Liver (tissue), 9 donors: ENCODE data around the gene NSFL1C. TPM values are rescaled to one million over a fixed set of nuclear protein-coding genes. Genes with fewer than 3 reads are reported as not detected.

Experiments used
- DNase-seq: peaks from one replicate; pipeline ENCODE4 v3.0.0-alpha.2; 2017; ENCODE audit warnings: low spot score
- H3K27ac ChIP-seq, 2 donors: one replicate each; pipeline ENCODE4 v1.7.0; 2013; ENCODE audit warnings: inconsistent platforms in 2 of 2, low read length in 2 of 2, control low read depth in 1 of 2, low read depth in 1 of 2, mild to moderate bottlenecking in 1 of 2
- H3K27me3 ChIP-seq, 4 donors: one replicate each; pipeline versions ENCODE4 v1.6.1 to v1.7.0; 2013; ENCODE audit warnings: low read length in 3 of 4, inconsistent platforms in 1 of 4, mild to moderate bottlenecking in 1 of 4, moderate library complexity in 1 of 4; ENCODE audit not compliant: control insufficient read depth in 4 of 4, insufficient read depth in 4 of 4
- H3K36me3 ChIP-seq, 4 donors: one replicate each; pipeline versions ENCODE4 v1.6.1 to v1.7.0; 2013; ENCODE audit warnings: low read length in 3 of 4, mild to moderate bottlenecking in 3 of 4, low read depth in 1 of 4, moderate library complexity in 1 of 4; ENCODE audit not compliant: control insufficient read depth in 4 of 4, insufficient read depth in 3 of 4
- H3K4me1 ChIP-seq, 4 donors: one replicate each; pipeline versions ENCODE4 v1.6.1 to v1.7.0; 2013; ENCODE audit warnings: low read length in 3 of 4, mild to moderate bottlenecking in 3 of 4, moderate library complexity in 1 of 4; ENCODE audit not compliant: control insufficient read depth in 4 of 4, insufficient read depth in 4 of 4
- H3K4me3 ChIP-seq, 3 donors: one replicate each; pipeline versions ENCODE4 v1.6.1 to v1.7.0; 2013; ENCODE audit warnings: low read length in 3 of 3, control low read depth in 1 of 3, low read depth in 1 of 3, mild to moderate bottlenecking in 1 of 3
- H3K9ac ChIP-seq, 2 donors: one replicate each; pipeline ENCODE4 v1.7.0; 2013; ENCODE audit warnings: low read length in 2 of 2, mild to moderate bottlenecking in 2 of 2, moderate library complexity in 2 of 2, control low read depth in 1 of 2, low read depth in 1 of 2
- H3K9me3 ChIP-seq, 4 donors: one replicate each; pipeline versions ENCODE4 v1.6.1 to v1.7.0; 2013; ENCODE audit warnings: low read length in 3 of 4; ENCODE audit not compliant: control insufficient read depth in 4 of 4
- ATF3 ChIP-seq: IDR thresholded peaks from 2 replicates; pipeline ENCODE4 v1.6.1; 2016; ENCODE audit warnings: antibody characterized with exemption
- CTCF ChIP-seq: fragments of 150-350 bp; IDR thresholded peaks from 2 replicates; pipeline ENCODE4 v1.5.1; 2017; ENCODE audit warnings: improper control_type of control experiment, low read depth, low read length; ENCODE audit not compliant: missing input control
- EGR1 ChIP-seq, 2 donors: IDR thresholded peaks; 2 replicates each; pipeline ENCODE4 v1.6.1; 2016 to 2018; ENCODE audit warnings: antibody characterized with exemption in 2 of 2, low read depth in 2 of 2
- FOXA1 ChIP-seq: IDR thresholded peaks from 2 replicates; pipeline ENCODE4 v1.6.1; 2016; ENCODE audit warnings: antibody characterized with exemption
- FOXA2 ChIP-seq: IDR thresholded peaks from 2 replicates; pipeline ENCODE4 v1.6.1; 2016; ENCODE audit warnings: antibody characterized with exemption
- GABPA ChIP-seq, 2 donors: IDR thresholded peaks in 1 of 2; conservative IDR thresholded peaks in 1 of 2; 2 replicates each; pipeline ENCODE4 v1.6.1; 2016; ENCODE audit warnings: antibody characterized with exemption in 2 of 2, mild to moderate bottlenecking in 1 of 2, moderate library complexity in 1 of 2
- HNF4A ChIP-seq, 2 donors: conservative IDR thresholded peaks; 2 replicates each; pipeline ENCODE4 v1.6.1; 2016; ENCODE audit warnings: antibody characterized with exemption in 2 of 2, mild to moderate bottlenecking in 2 of 2
- HNF4G ChIP-seq: IDR thresholded peaks from 2 replicates; pipeline ENCODE4 v1.6.1; 2016; ENCODE audit warnings: antibody characterized with exemption
- JUND ChIP-seq, 2 donors: IDR thresholded peaks; 2 replicates each; pipeline ENCODE4 v1.6.1; 2016; ENCODE audit warnings: antibody characterized with exemption in 2 of 2
- MAX ChIP-seq: IDR thresholded peaks from 2 replicates; pipeline ENCODE4 v1.6.1; 2016; ENCODE audit warnings: antibody characterized with exemption
- NR2F2 ChIP-seq: IDR thresholded peaks from 2 replicates; pipeline ENCODE4 v1.6.1; 2016; ENCODE audit warnings: antibody characterized with exemption
- RAD21 ChIP-seq, 2 donors: IDR thresholded peaks; 2 replicates each; pipeline ENCODE4 v1.6.1; 2016; ENCODE audit warnings: antibody characterized with exemption in 2 of 2, mild to moderate bottlenecking in 2 of 2
- REST ChIP-seq: IDR thresholded peaks from 2 replicates; pipeline ENCODE4 v1.6.1; 2016; ENCODE audit warnings: antibody characterized with exemption, mild to moderate bottlenecking
- RXRA ChIP-seq, 2 donors: IDR thresholded peaks; 2 replicates each; pipeline ENCODE4 v1.6.1; 2017 to 2018; ENCODE audit warnings: antibody characterized with exemption in 2 of 2, mild to moderate bottlenecking in 1 of 2
- SP1 ChIP-seq: IDR thresholded peaks from 2 replicates; pipeline ENCODE4 v1.6.1; 2018; ENCODE audit warnings: antibody characterized with exemption, mild to moderate bottlenecking
- TAF1 ChIP-seq: conservative IDR thresholded peaks from 2 replicates; pipeline ENCODE4 v1.6.1; 2016; ENCODE audit warnings: antibody characterized with exemption, mild to moderate bottlenecking
- YY1 ChIP-seq: IDR thresholded peaks from 2 replicates; pipeline ENCODE4 v1.6.1; 2016; ENCODE audit warnings: antibody characterized with exemption, mild to moderate bottlenecking
- ZBTB33 ChIP-seq: IDR thresholded peaks from 2 replicates; pipeline ENCODE4 v1.6.1; 2016; ENCODE audit warnings: antibody characterized with exemption
- WGBS: extraction: QIAGEN DNeasy Blood & Tissue Kit; methylation state at CpG from one replicate; pipeline ENCODE4 v1.1.7; 2013; 5-methylcytosine and 5-hydroxymethylcytosine counted together
- polyA plus RNA-seq, 2 donors: library from polyadenylated mRNA; stranded (reverse) in 1 of 2; unstranded in 1 of 2; fragments of 200-250 nt in 1 of 2; fragments of >200 nt in 1 of 2; fragmentation: Nextera tagmentation in 1 of 2; extraction: Ambion mirVana in 1 of 2; gene quantifications; one replicate each; pipeline versions ENCODE4 v1.2.1 to v1.2.3, GENCODE V29; 2013 to 2015
- total RNA-seq, 2 donors: library from RNA; depleted of rRNA; stranded (reverse); fragments of >200 nt; gene quantifications; one replicate each; pipeline ENCODE4 v1.2.3, GENCODE V29; 2014
- donor health status: healthy.
- donor health status: healthy.
- donor health status: healthy.
- donor health status: healthy.
- donor health status: healthy.

Gene NSFL1C
- total and polyA plus RNA-seq, 4 donors, result 13.7 to 49.0 (median 34.7) TPM

GRCh38 chr20:1396702-1397101, 69.9 kb downstream of the NSFL1C start:
- no peaks in the 10 kb centered on the region for H3K9me3 ChIP-seq
- H3K27ac ChIP-seq, result no peak overlapping the region
- peaks cover 6 to 34% (median 22%) of the 10 kb centered on the region in 4 donors for H3K4me1 ChIP-seq
- no peaks in the 10 kb centered on the region for H3K36me3 ChIP-seq
- DNase-seq, result no peak
- no peaks in the 10 kb centered on the region for H3K27me3 ChIP-seq
- WGBS, result 86% methylated on average over 4 of the region's 4 CpGs
- TF ChIP-seq YY1 (no peak), JUND (IDR thresholded peaks at IDR 0.05) (no peak), TAF1 (no peak), FOXA1 (no peak), CTCF (no peak)
- no peak overlapping the region for H3K9ac ChIP-seq
- no peak overlapping the region for H3K4me3 ChIP-seq

GRCh38 chr20:1396264-1396663, 70.4 kb downstream of the NSFL1C start:
- no peaks in the 10 kb centered on the region for H3K9me3 ChIP-seq
- H3K9ac ChIP-seq, result no peak overlapping the region
- 80% methylated on average over 1 of the region's 1 CpG for WGBS
- DNase-seq, result no peak
- no peak for TF ChIP-seq GABPA (IDR thresholded peaks at IDR 0.05 in 1 of 2, conservative IDR thresholded peaks at IDR 0.05 in 1 of 2)
- TF ChIP-seq NR2F2, result no peak
- TF ChIP-seq HNF4G, result no peak
- TF ChIP-seq ATF3, result no peak
- TF ChIP-seq FOXA2, result no peak
- TF ChIP-seq RXRA (IDR thresholded peaks at IDR 0.05), result no peak
- TF ChIP-seq YY1, result no peak
- no peak for TF ChIP-seq EGR1 (IDR thresholded peaks at IDR 0.05; ENCODE audit: low read depth in 2 of 2)
- TF ChIP-seq ZBTB33, result no peak
- TF ChIP-seq FOXA1, result no peak
- TF ChIP-seq HNF4A (conservative IDR thresholded peaks at IDR 0.05), result no peak
- no peak for TF ChIP-seq SP1
- TF ChIP-seq MAX, result no peak
- H3K27ac ChIP-seq, result no peak overlapping the region
- H3K36me3 ChIP-seq, result no peaks in the 10 kb centered on the region
- H3K27me3 ChIP-seq, result no peaks in the 10 kb centered on the region
- no peak overlapping the region for H3K4me3 ChIP-seq
- peaks cover 6 to 36% (median 24%) of the 10 kb centered on the region in 4 donors for H3K4me1 ChIP-seq

GRCh38 chr20:1394686-1395085, 72.0 kb downstream of the NSFL1C start:
- Histone ChIP-seq H3K9me3 (no peaks in the 10 kb centered on the region), H3K36me3 (no peaks in the 10 kb centered on the region), H3K9ac (no peak overlapping the region), H3K27ac (no peak overlapping the region), H3K4me1 (peaks cover 4 to 36% (median 24%) of the 10 kb centered on the region in 4 donors), H3K27me3 (no peaks in the 10 kb centered on the region), H3K4me3 (no peak overlapping the region)
- TF ChIP-seq EGR1 (IDR thresholded peaks at IDR 0.05; ENCODE audit: low read depth in 2 of 2) (no peak), GABPA (IDR thresholded peaks at IDR 0.05 in 1 of 2, conservative IDR thresholded peaks at IDR 0.05 in 1 of 2) (no peak), REST (no peak), ATF3 (no peak), TAF1 (no peak), RAD21 (IDR thresholded peaks at IDR 0.05) (no peak), YY1 (no peak), FOXA1 (no peak), CTCF (no peak), JUND (IDR thresholded peaks at IDR 0.05) (no peak)
- WGBS, result 65% methylated on average over 2 of the region's 2 CpGs
- DNase-seq, result no peak
